K562 (cell line): ENCODE results near the gene PHC1. TPM values are rescaled to one million over a fixed set of nuclear protein-coding genes. Genes with fewer than 3 reads are reported as not detected.

Experiments used
- ATAC-seq: fragments of 200-7000 bp; cut with Tn5 transposase; 3 replicates; pipeline ENCODE4 v1.9.1; 2020; ENCODE audit warnings: moderate library complexity
- BruUV-seq: library from RNA; stranded (reverse); fragments of 400-500 nt; replicated peaks from 2 replicates; lab custom pipeline; 2021; lab: Mats Ljungman, UMichigan
- CTCF ChIA-PET: fragments of 300-600 bp; formaldehyde crosslinking; extraction: SDS; loops from one replicate; lab custom pipeline; 2021; ENCODE audit warnings: low intra/inter-chr PET ratio; lab: Yijun Ruan, JAX
- POLR2A ChIA-PET: fragments of 300-600, 350-650 bp; sonication (Branson Sonifier 250); formaldehyde crosslinking; extraction: SDS; loops from one replicate; lab custom pipeline; 2021; ENCODE audit warnings: antibody characterized with exemption, inconsistent platforms; lab: Yijun Ruan, JAX
- DNase-seq, 4 experiments: peaks; one replicate each; pipeline versions ENCODE4 v3.0.0 to v3.0.0-alpha.2; 2011 to 2018; ENCODE audit warnings: low spot score in 3 of 4, mixed read lengths in 3 of 4; ENCODE audit errors: extremely low read depth in 1 of 4
- FAIRE-seq: peaks from 2 replicates; lab custom pipeline; 2011; peaks lifted over from hg19 to GRCh38; lab: Jason Lieb, UNC
- H2AFZ ChIP-seq: 2 replicates; pipeline ENCODE4 v1.6.0; 2011; ENCODE audit warnings: low read depth, low read length, control low read depth, inconsistent platforms
- H3K27ac ChIP-seq: fragments of 200-600 bp; 3 replicates; pipeline ENCODE4 v1.8.0; 2011; ENCODE audit warnings: low read depth, mild to moderate bottlenecking, control low read depth, inconsistent platforms, low read length, moderate library complexity, mixed read lengths; ENCODE audit errors: extremely low read depth
- H3K27me3 ChIP-seq, 2 experiments: fragments of 300-600 bp in 1 of 2; 2 replicates in 1 of 2; 3 replicates in 1 of 2; pipeline versions ENCODE4 v1.6.0 to v1.8.0; 2011; ENCODE audit warnings: inconsistent platforms in 2 of 2, low read length in 2 of 2, mild to moderate bottlenecking in 1 of 2, mixed read lengths in 1 of 2, moderate library complexity in 1 of 2; ENCODE audit not compliant: control insufficient read depth in 2 of 2, insufficient read depth in 2 of 2
- H3K36me3 ChIP-seq: fragments of 300-600 bp; 3 replicates; pipeline ENCODE4 v1.8.0; 2011; ENCODE audit warnings: mild to moderate bottlenecking, low read length, inconsistent platforms; ENCODE audit not compliant: control insufficient read depth, insufficient read depth
- H3K4me1 ChIP-seq, 2 experiments: fragments of 200-600 bp in 1 of 2; replicated peaks in 1 of 2; 2 replicates in 1 of 2; 3 replicates in 1 of 2; pipeline versions ENCODE4 v1.5.1 to v1.8.0; 2011; ENCODE audit warnings: inconsistent platforms in 2 of 2, low read length in 2 of 2, mild to moderate bottlenecking in 1 of 2, mixed read lengths in 1 of 2, moderate library complexity in 1 of 2; ENCODE audit not compliant: control insufficient read depth in 2 of 2, insufficient read depth in 2 of 2
- H3K4me2 ChIP-seq: 2 replicates; pipeline ENCODE4 v1.6.1; 2011; ENCODE audit warnings: low read length, control low read depth, inconsistent platforms, mixed read lengths; ENCODE audit not compliant: insufficient read depth
- H3K4me3 ChIP-seq: fragments of 200-600 bp; sonication (generic), shearing (Covaris generic); 2 replicates; pipeline ENCODE4 v1.5.1; 2016; ENCODE audit warnings: control low read depth, inconsistent platforms
- H3K79me2 ChIP-seq: fragments of 200-600 bp; 3 replicates; pipeline ENCODE4 v1.8.0; 2011; ENCODE audit warnings: low read length, inconsistent platforms; ENCODE audit not compliant: control insufficient read depth, insufficient read depth
- H3K9ac ChIP-seq, 2 experiments: 2 replicates each; pipeline versions ENCODE4 v1.6.0 to v1.6.1; 2011; ENCODE audit warnings: low read depth in 2 of 2, low read length in 2 of 2, control low read depth in 1 of 2, inconsistent platforms in 1 of 2, mild to moderate bottlenecking in 1 of 2, mixed read lengths in 1 of 2; ENCODE audit not compliant: insufficient read depth in 1 of 2
- H3K9me1 ChIP-seq: one replicate; pipeline ENCODE4 v1.6.0; 2011; ENCODE audit warnings: inconsistent platforms, mild to moderate bottlenecking, low read length, moderate library complexity; ENCODE audit not compliant: control insufficient read depth, insufficient read depth
- H3K9me3 ChIP-seq: replicated peaks from 2 replicates; pipeline ENCODE4 v1.5.1; 2011; ENCODE audit warnings: low read depth, low read length, inconsistent platforms; ENCODE audit not compliant: control insufficient read depth, insufficient read depth
- H4K20me1 ChIP-seq: replicated peaks from 2 replicates; pipeline ENCODE4 v1.6.1; 2011; ENCODE audit warnings: low read length, inconsistent platforms, mixed read lengths; ENCODE audit not compliant: control insufficient read depth, insufficient read depth
- ZNF239 ChIP-seq: fragments of 250-450 bp; sonication (Bioruptor Pico); IDR thresholded peaks from 2 replicates; pipeline ENCODE4 v1.4.0; 2020; ENCODE audit warnings: mild to moderate bottlenecking
- ZNF407 ChIP-seq: fragments of 450-650 bp; IDR thresholded peaks from 2 replicates; pipeline ENCODE4 v1.6.1; 2016; ENCODE audit warnings: low read depth
- WGBS: fragments of 100-300 bp; shearing (Covaris generic); methylation state at CpG from one replicate; pipeline ENCODE4 v1.1.6; 2016; ENCODE audit warnings: low coverage, mixed read lengths; ENCODE audit not compliant: insufficient coverage; ENCODE audit errors: missing lambda C conversion rate; 5-methylcytosine and 5-hydroxymethylcytosine counted together
- in situ Hi-C: fragments of 300-500 bp; cut with MboI; formaldehyde crosslinking; loops from 4 replicates; pipeline ENCODE4 v1.15.0; 2018; ENCODE audit warnings: inconsistent platforms, mixed read lengths
- intact Hi-C: fragments of 100-400 bp; cut with micrococcal nuclease; formaldehyde crosslinking; loops from 2 replicates; pipeline ENCODE4 v1.14.2; 2022
- polyA plus RNA-seq, 8 experiments: library from polyadenylated mRNA; depleted of rRNA in 4 of 8; stranded (reverse) in 5 of 8; unstranded in 3 of 8; fragments of >200 nt; fragmentation: Nextera tagmentation in 2 of 8; fragmentation: Illumina TruSeq in 1 of 8; extraction: Ambion mirVana in 2 of 8; extraction: Trizol in 1 of 8; gene quantifications; 2 replicates each; pipeline versions ENCODE4 v1.2.1 to v1.2.3, GENCODE V29; 2011 to 2014; ENCODE audit warnings: inconsistent platforms in 1 of 8, missing spikeins in 1 of 8
- total RNA-seq, 7 experiments: library from RNA; depleted of rRNA in 6 of 7; stranded (reverse); fragments of >200 nt in 6 of 7; fragmentation: Illumina TruSeq in 2 of 7; extraction: Trizol in 2 of 7; gene quantifications; 2 replicates each; pipeline versions ENCODE4 v1.2.1 to v1.2.3, GENCODE V29; 2011 to 2021; ENCODE audit warnings: low replicate concordance in 1 of 7

PHC1 gene
- total and polyA plus RNA-seq, 9 of the 15 experiments (the other 6 are each of a cell fraction or from before 2014, with no cell fraction given): 1.9 to 13.7 (median 6.9) TPM

- H3K4me1 ChIP-seq: no peaks in the 10 kb centered on the region; a peak in 2 of 5 replicates
- no peaks in the 10 kb centered on the region for H4K20me1 ChIP-seq
- H3K27me3 ChIP-seq: no peaks in the 10 kb centered on the region; a peak in 1 of 5 replicates
- H3K4me3 ChIP-seq: no peak overlapping the region
- 8% methylated on average over 1 of the region's 1 CpG for WGBS
- no peaks in the 10 kb centered on the region for H3K9me1 ChIP-seq
- no peak overlapping the region for H2AFZ ChIP-seq
- CTCF ChIA-PET: no interaction called here
- FAIRE-seq: no peak
- H3K36me3 ChIP-seq: no peaks in the 10 kb centered on the region
- no peak for DNase-seq
- H3K4me2 ChIP-seq: no peak overlapping the region
- no peaks in the 10 kb centered on the region for H3K9me3 ChIP-seq
- TF ChIP-seq ZNF407 (no peak), ZNF239 (no peak)
- ATAC-seq: no peak
- in situ Hi-C loops (no loop called here), intact Hi-C loops (no loop called here)
- POLR2A ChIA-PET: no interaction called here
- no peak overlapping the region for H3K27ac ChIP-seq
- no TSS peak for BruUV-seq
- H3K79me2 ChIP-seq: no peaks in the 10 kb centered on the region
- H3K9ac ChIP-seq: no peak overlapping the region
Measured at GRCh38 chr12:8985213-8985754, 71.0 kb downstream of the PHC1 start.
